ENCODE results near the gene IFIT5. TPM values are rescaled to one million over a fixed set of nuclear protein-coding genes. Genes with fewer than 3 reads are reported as not detected.
"Not testable (repeated sequence)": the region's sequence is repeated elsewhere in the genome, so short reads cannot be mapped to it uniquely, and the experiment has no call there.

IFIT5 gene
- total RNA-seq, 1 donor from 2014 or later, result 5.1 TPM

- H3K27me3 Mint-ChIP-seq (ENCODE audit: unreplicated experiment), result no peaks in the 10 kb centered on the region
- no peak overlapping the region for H3K4me3 Mint-ChIP-seq (ENCODE audit: unreplicated experiment)
- TF ChIP-seq CTCF (IDR thresholded peaks at IDR 0.05; ENCODE audit: partially characterized antibody, unreplicated experiment), result no peak
- no peaks in the 10 kb centered on the region for H3K36me3 Mint-ChIP-seq (ENCODE audit: unreplicated experiment)
- H3K4me1 Mint-ChIP-seq (ENCODE audit: low read depth, unreplicated experiment), result no peaks in the 10 kb centered on the region
- DNase-seq, result no peak
- no peak overlapping the region for H3K27ac Mint-ChIP-seq (ENCODE audit: unreplicated experiment)
- H3K9me3 Mint-ChIP-seq (ENCODE audit: unreplicated experiment), result no peaks in the 10 kb centered on the region
Observed at GRCh38 chr10:89388806-89389205, 25.6 kb upstream of the IFIT5 start.

- Mint-ChIP-seq H3K36me3 (ENCODE audit: unreplicated experiment) (no peaks in the 10 kb centered on the region), H3K4me3 (ENCODE audit: unreplicated experiment) (no peak overlapping the region), H3K9me3 (ENCODE audit: unreplicated experiment) (no peaks in the 10 kb centered on the region), H3K4me1 (ENCODE audit: low read depth, unreplicated experiment) (no peaks in the 10 kb centered on the region), H3K27me3 (ENCODE audit: unreplicated experiment) (no peaks in the 10 kb centered on the region), H3K27ac (ENCODE audit: unreplicated experiment) (no peak overlapping the region)
- DNase-seq, result no peak
- TF ChIP-seq CTCF (IDR thresholded peaks at IDR 0.05; ENCODE audit: partially characterized antibody, unreplicated experiment), result no peak
Observed at GRCh38 chr10:89389254-89389653, 25.1 kb upstream of the IFIT5 start.

GRCh38 chr10:89390476-89391225 lies 23.7 kb upstream of the IFIT5 start:
- no peak for TF ChIP-seq CTCF (IDR thresholded peaks at IDR 0.05; ENCODE audit: partially characterized antibody, unreplicated experiment)
- no peaks in the 10 kb centered on the region for H3K4me1 Mint-ChIP-seq (ENCODE audit: low read depth, unreplicated experiment)
- H3K9me3 Mint-ChIP-seq (ENCODE audit: unreplicated experiment), result no peaks in the 10 kb centered on the region
- no peaks in the 10 kb centered on the region for H3K36me3 Mint-ChIP-seq (ENCODE audit: unreplicated experiment)
- H3K4me3 Mint-ChIP-seq (ENCODE audit: unreplicated experiment), result no peak overlapping the region
- DNase-seq, result no peak
- no peaks in the 10 kb centered on the region for H3K27me3 Mint-ChIP-seq (ENCODE audit: unreplicated experiment)
- H3K27ac Mint-ChIP-seq (ENCODE audit: unreplicated experiment), result no peak overlapping the region

- H3K27me3 Mint-ChIP-seq (ENCODE audit: unreplicated experiment); H3K4me3 Mint-ChIP-seq (ENCODE audit: unreplicated experiment); H3K4me1 Mint-ChIP-seq (ENCODE audit: low read depth, unreplicated experiment); H3K27ac Mint-ChIP-seq (ENCODE audit: unreplicated experiment); H3K36me3 Mint-ChIP-seq (ENCODE audit: unreplicated experiment); H3K9me3 Mint-ChIP-seq (ENCODE audit: unreplicated experiment); DNase-seq: not testable (repeated sequence)
Observed at GRCh38 chr10:89391226-89391576, 23.2 kb upstream of the IFIT5 start.

GRCh38 chr10:89391907-89392756 lies 22.2 kb upstream of the IFIT5 start, which contains the start of gene IFIT1:
TSS of gene IFIT1 (plus strand) at chr10:89392623. CDS start at chr10:89392713, 90 bp downstream.
- Mint-ChIP-seq H3K27me3 (ENCODE audit: unreplicated experiment) (no peaks in the 10 kb centered on the region), H3K4me3 (ENCODE audit: unreplicated experiment) (no peak within 1 kb of the TSS), H3K36me3 (ENCODE audit: unreplicated experiment) (no peaks in the 10 kb centered on the region), H3K4me1 (ENCODE audit: low read depth, unreplicated experiment) (no peaks in the 10 kb centered on the region), H3K9me3 (ENCODE audit: unreplicated experiment) (no peaks in the 10 kb centered on the region), H3K27ac (ENCODE audit: unreplicated experiment) (no peak within 1 kb of the TSS)
- DNase-seq, result no peak
- no peak for TF ChIP-seq CTCF (IDR thresholded peaks at IDR 0.05; ENCODE audit: partially characterized antibody, unreplicated experiment)

All from glutamatergic neuron (in vitro differentiated cells).